HG02623 (cell line): Measurements from ENCODE around the gene CTRB2.

Source experiments
- ATAC-seq: cut with Tn5 transposase; IDR thresholded peaks from one replicate; pipeline ENCODE4 v1.9.1; 2021; ENCODE audit warnings: moderate library complexity; ENCODE audit not compliant: unreplicated experiment

The CTRB2 gene

DNA sequence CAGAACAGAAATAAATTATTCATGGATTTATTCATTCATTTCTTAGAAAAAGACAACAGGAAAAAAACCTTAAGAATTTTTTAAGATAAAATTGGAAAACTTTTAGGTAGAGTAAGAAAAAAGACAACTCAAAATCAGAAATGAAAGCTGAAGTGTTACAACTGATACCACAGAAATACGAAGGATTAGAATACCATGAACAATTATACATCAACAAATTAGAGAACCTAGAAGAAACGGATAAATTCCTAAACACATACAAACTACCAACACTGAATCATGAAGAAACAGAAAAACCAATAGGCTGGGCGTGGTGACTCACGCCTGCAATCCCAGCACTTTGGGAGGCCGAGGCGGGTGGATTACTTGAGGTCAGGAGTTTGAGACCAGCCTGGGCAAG is 27.8 kb downstream of the CTRB2 start:
- no peak for ATAC-seq

DNA sequence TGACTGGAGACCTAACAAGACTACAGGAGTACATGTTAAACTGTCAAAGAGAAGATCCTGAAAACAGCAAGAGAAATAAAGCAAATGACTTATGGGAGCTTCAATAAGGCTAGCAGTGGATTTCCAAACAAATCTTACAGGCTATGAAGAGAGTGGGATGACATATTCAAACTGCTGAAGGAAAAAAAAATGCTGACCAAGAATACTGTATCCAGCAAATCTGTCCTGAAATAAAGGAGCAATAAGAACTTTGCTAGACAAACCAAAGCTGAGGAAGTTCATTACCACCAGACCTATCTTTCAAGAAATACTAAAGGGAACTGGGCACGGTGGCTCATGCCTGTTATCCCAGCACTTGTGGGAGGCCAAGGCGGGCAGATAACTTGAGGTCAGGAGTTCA is 30.0 kb downstream of the CTRB2 start:
- no peak for ATAC-seq

DNA sequence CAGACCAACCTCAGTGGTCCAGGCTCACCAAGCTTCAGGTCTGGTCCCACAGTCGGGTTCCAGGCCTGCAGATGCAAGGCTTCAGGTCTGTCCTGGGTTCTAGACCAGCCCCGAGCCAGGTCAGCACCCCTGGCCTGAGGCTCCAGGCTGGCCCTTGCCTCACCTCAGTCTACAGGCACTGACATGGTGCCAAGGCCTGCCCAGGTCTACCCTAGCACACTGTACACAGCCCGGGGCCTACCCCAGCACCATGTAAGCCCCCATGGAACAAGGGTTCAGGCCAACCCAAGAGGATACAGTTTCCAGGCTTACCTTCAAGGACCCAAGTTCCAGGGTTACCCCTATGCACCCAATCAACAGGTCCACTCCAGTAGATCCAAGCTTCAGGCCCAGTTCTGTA is 31.9 kb downstream of the CTRB2 start:
- ATAC-seq: no peak

DNA sequence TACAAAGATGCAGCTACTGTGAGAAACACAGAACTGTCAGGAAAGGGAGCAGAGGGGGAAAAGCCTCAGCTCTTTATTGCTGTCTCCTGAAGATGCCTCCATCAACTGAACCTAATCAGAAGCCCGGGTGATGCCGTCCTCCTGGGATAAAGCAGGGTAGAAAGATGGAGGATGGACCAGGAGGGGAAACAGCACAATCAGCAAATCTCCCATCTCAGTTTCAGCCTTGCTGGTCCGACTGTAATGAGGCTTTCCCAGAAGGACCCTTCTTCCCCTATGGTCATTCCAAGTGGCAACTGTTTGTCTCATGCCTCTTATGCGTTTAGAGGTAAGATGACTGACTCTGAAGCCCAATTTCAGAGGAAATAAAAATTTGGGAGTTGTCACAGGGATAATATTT is 34.4 kb downstream of the CTRB2 start:
- ATAC-seq: no peak

DNA sequence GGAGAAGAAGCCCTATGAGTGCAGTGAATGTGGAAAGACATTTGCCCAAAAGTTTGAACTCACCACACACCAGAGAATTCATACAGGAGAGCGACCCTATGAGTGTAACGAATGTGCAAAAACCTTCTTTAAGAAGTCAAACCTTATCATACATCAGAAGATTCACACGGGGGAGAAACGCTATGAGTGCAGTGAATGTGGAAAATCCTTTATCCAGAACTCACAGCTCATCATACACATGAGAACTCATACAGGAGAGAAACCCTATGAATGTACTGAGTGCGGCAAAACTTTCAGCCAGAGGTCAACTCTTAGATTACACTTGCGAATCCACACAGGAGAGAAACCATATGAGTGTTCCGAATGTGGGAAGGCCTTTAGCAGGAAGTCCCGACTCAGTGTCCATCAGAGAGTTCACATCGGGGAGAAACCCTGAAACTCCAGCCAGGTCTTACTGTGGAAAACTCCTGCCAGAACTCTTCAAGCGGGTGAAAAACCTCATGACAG is 37.0 kb downstream of the CTRB2 start:
- ATAC-seq: no peak

DNA sequence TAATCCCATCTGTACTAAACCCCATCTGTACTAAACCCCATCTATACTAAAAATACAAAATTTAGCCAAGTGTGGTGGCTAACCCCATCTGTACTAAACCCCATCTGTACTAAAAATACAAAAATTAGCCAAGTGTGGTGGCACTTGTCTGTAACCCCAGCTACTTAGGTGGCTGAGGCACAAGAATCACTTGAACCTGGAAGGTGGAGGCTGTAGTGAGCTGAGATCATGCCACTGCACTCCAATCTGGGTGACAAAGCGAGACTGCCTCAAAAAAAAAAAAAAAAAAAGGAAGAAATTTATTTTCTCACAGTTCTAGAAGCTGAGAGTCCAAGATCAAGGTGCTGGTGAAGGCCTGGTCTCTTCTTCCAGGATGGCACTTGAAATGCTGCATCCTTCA is 46.6 kb downstream of the CTRB2 start:
- no peak for ATAC-seq
